CD14-positive monocyte (primary cell): ENCODE results near the gene NPAS2. TPM values are rescaled to one million over a fixed set of nuclear protein-coding genes. Genes with fewer than 3 reads are reported as not detected.

ENCODE experiments used
- DNase-seq, 3 donors: peaks; one replicate each; pipeline ENCODE4 v3.0.0-alpha.2; 2011 to 2022
- H2AFZ ChIP-seq: 2 replicates; pipeline ENCODE4 v1.6.0; 2012; ENCODE audit warnings: mild to moderate bottlenecking, low read depth, low read length, inconsistent platforms; ENCODE audit not compliant: insufficient read depth, poor library complexity, severe bottlenecking
- H3K27ac ChIP-seq, 2 donors: 1 replicate in 1 of 2; 2 replicates in 1 of 2; pipeline ENCODE4 v1.5.1; 2012 to 2013; ENCODE audit warnings: low read length in 2 of 2, control low read depth in 1 of 2, inconsistent platforms in 1 of 2, low read depth in 1 of 2, mild to moderate bottlenecking in 1 of 2
- H3K27me3 ChIP-seq, 2 donors: one replicate each; pipeline versions ENCODE4 v1.6.0 to v1.6.1; 2011 to 2013; ENCODE audit warnings: low read length in 2 of 2; ENCODE audit not compliant: control insufficient read depth in 2 of 2, insufficient read depth in 2 of 2
- H3K36me3 ChIP-seq, 2 donors: replicated peaks in 1 of 2; 1 replicate in 1 of 2; 2 replicates in 1 of 2; pipeline versions ENCODE4 v1.5.1 to v1.6.1; 2012 to 2013; ENCODE audit warnings: low read length in 2 of 2, control low read depth in 1 of 2, inconsistent platforms in 1 of 2, mild to moderate bottlenecking in 1 of 2; ENCODE audit not compliant: insufficient read depth in 2 of 2, control insufficient read depth in 1 of 2
- H3K4me1 ChIP-seq, 2 donors: 1 replicate in 1 of 2; 2 replicates in 1 of 2; pipeline versions ENCODE4 v1.5.1 to v1.6.1; 2012 to 2013; ENCODE audit warnings: low read length in 2 of 2, control low read depth in 1 of 2, inconsistent platforms in 1 of 2, mild to moderate bottlenecking in 1 of 2, moderate library complexity in 1 of 2; ENCODE audit not compliant: insufficient read depth in 2 of 2, control insufficient read depth in 1 of 2
- H3K4me2 ChIP-seq: replicated peaks from 2 replicates; pipeline ENCODE3; 2012; ENCODE audit warnings: low read length, moderate library complexity, mild to moderate bottlenecking; ENCODE audit not compliant: poor library complexity, severe bottlenecking; ENCODE audit errors: extremely low read depth
- H3K4me3 ChIP-seq, 3 experiments: fragments of 200-600 bp in 1 of 3; sonication (generic) in 1 of 3; replicated peaks in 1 of 3; 1 replicate in 2 of 3; 2 replicates in 1 of 3; pipeline ENCODE4 v1.5.1; 2011 to 2013; ENCODE audit warnings: low read length in 3 of 3, mild to moderate bottlenecking in 3 of 3, control low read depth in 2 of 3, low read depth in 2 of 3, inconsistent platforms in 1 of 3, moderate library complexity in 1 of 3
- H3K79me2 ChIP-seq: 2 replicates; pipeline ENCODE4 v1.6.0; 2012; ENCODE audit warnings: mild to moderate bottlenecking, control low read depth, inconsistent platforms, low read length, moderate library complexity; ENCODE audit not compliant: insufficient read depth
- H3K9ac ChIP-seq: 2 replicates; pipeline ENCODE4 v1.6.0; 2017; ENCODE audit warnings: low read length, mild to moderate bottlenecking; ENCODE audit not compliant: insufficient read depth, poor library complexity, severe bottlenecking
- H3K9me3 ChIP-seq, 2 donors: replicated peaks in 1 of 2; 1 replicate in 1 of 2; 2 replicates in 1 of 2; pipeline versions ENCODE4 v1.5.1 to v1.6.1; 2012 to 2013; ENCODE audit warnings: low read length in 2 of 2, control low read depth in 1 of 2; ENCODE audit not compliant: control insufficient read depth in 1 of 2, insufficient read depth in 1 of 2
- H4K20me1 ChIP-seq: 2 replicates; pipeline ENCODE4 v1.6.0; 2012; ENCODE audit warnings: mild to moderate bottlenecking, low read length, control low read depth, moderate library complexity; ENCODE audit not compliant: insufficient read depth
- H3K27ac Mint-ChIP-seq, 7 donors: one replicate each; pipeline ENCODE4 v1.8.0; 2020; ENCODE audit warnings: mild to moderate bottlenecking in 7 of 7, mixed read lengths in 7 of 7, moderate library complexity in 6 of 7, inconsistent platforms in 2 of 7
- H3K27me3 Mint-ChIP-seq, 3 donors: one replicate each; pipeline ENCODE4 v1.8.0; 2021 to 2022; ENCODE audit warnings: low read depth in 3 of 3, mild to moderate bottlenecking in 3 of 3, mixed read lengths in 3 of 3, moderate library complexity in 3 of 3, inconsistent platforms in 1 of 3
- H3K36me3 Mint-ChIP-seq, 2 donors: one replicate each; pipeline ENCODE4 v1.8.0; 2020; ENCODE audit warnings: mixed read lengths in 2 of 2, inconsistent platforms in 1 of 2, mild to moderate bottlenecking in 1 of 2
- H3K4me1 Mint-ChIP-seq: one replicate; pipeline ENCODE4 v1.8.0; 2020; ENCODE audit warnings: mild to moderate bottlenecking, mixed read lengths
- H3K4me3 Mint-ChIP-seq, 2 donors: one replicate each; pipeline ENCODE4 v1.8.0; 2020; ENCODE audit warnings: mild to moderate bottlenecking in 2 of 2, mixed read lengths in 2 of 2, moderate library complexity in 1 of 2
- H3K9me3 Mint-ChIP-seq, 7 donors: one replicate each; pipeline ENCODE4 v1.8.0; 2020 to 2022; ENCODE audit warnings: mixed read lengths in 7 of 7, mild to moderate bottlenecking in 6 of 7, moderate library complexity in 6 of 7, inconsistent platforms in 2 of 7
- WGBS: methylation state at CpG from one replicate; pipeline ENCODE4 v1.1.5; 2013; ENCODE audit warnings: missing lambda C conversion rate; ENCODE audit not compliant: insufficient coverage; 5-methylcytosine and 5-hydroxymethylcytosine counted together
- intact Hi-C, 2 donors: fragments of 100-400 bp; cut with micrococcal nuclease; formaldehyde crosslinking; loops; one replicate each; pipeline versions ENCODE4 v1.15.0 to v1.15.1; 2023
- polyA plus RNA-seq, 3 donors: library from polyadenylated mRNA; depleted of rRNA in 1 of 3; unstranded in 2 of 3; stranded (reverse) in 1 of 3; fragments of 300-500 nt in 2 of 3; fragments of >200 nt in 1 of 3; fragmentation: Illumina TruSeq in 2 of 3; gene quantifications; 1 replicate in 2 of 3; 2 replicates in 1 of 3; pipeline ENCODE4 v1.2.3, GENCODE V29; 2012 to 2021
- TF ChIP-seq, protein P1 (sequence below): fragments of 200-600 bp; IDR thresholded peaks from one replicate; pipeline ENCODE4 v1.8.0; 2022; ENCODE audit warnings: antibody characterized with exemption, mild to moderate bottlenecking

NPAS2 gene
- polyA plus RNA-seq, 3 donors = not detected

DNA sequence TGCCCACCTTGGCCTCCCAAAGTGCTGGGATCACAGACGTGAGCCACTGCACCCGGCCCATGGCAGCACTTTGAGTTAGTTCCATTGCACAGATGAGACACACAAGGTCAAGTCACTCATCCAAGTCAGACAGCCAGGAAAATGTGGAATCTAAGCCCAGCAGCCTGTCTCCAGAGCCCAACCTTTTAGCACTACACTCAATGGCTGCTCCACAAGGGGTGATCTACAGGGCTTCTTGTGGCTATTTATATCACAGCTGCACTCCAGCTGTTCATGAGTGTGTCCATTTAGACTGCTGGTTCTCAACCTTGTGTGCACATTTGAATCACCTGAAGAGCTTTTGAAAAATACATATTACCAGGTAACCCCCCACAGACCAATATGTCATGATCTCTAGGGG is 109.2 kb downstream of the NPAS2 start:
- H3K4me1 ChIP-seq = no peaks in the 10 kb centered on the region
- no peak overlapping the region for H3K27ac Mint-ChIP-seq
- H3K4me1 Mint-ChIP-seq = no peaks in the 10 kb centered on the region
- no peaks in the 10 kb centered on the region for H3K9me3 ChIP-seq
- no peak overlapping the region for H2AFZ ChIP-seq
- no peaks in the 10 kb centered on the region for H3K36me3 ChIP-seq
- H3K27me3 Mint-ChIP-seq = peaks cover 1 to 14% (median 3%) of the 10 kb centered on the region in 3 donors
- intact Hi-C loops = no loop called here
- H3K4me3 Mint-ChIP-seq = no peak overlapping the region
- H3K27me3 ChIP-seq = no peaks in the 10 kb centered on the region
- no peak overlapping the region for H3K4me3 ChIP-seq
- no peak for DNase-seq
- no peak overlapping the region for H3K9ac ChIP-seq
- no peaks in the 10 kb centered on the region for H3K79me2 ChIP-seq
- H3K4me2 ChIP-seq = no peak overlapping the region
- 100% methylated on average over 2 of the region's 2 CpGs for WGBS
- H3K36me3 Mint-ChIP-seq = no peaks in the 10 kb centered on the region
- no peak overlapping the region for H3K27ac ChIP-seq
- peaks cover 0 to 2% (median 0%) of the 10 kb centered on the region in 7 donors for H3K9me3 Mint-ChIP-seq
- TF ChIP-seq, protein P1, sequence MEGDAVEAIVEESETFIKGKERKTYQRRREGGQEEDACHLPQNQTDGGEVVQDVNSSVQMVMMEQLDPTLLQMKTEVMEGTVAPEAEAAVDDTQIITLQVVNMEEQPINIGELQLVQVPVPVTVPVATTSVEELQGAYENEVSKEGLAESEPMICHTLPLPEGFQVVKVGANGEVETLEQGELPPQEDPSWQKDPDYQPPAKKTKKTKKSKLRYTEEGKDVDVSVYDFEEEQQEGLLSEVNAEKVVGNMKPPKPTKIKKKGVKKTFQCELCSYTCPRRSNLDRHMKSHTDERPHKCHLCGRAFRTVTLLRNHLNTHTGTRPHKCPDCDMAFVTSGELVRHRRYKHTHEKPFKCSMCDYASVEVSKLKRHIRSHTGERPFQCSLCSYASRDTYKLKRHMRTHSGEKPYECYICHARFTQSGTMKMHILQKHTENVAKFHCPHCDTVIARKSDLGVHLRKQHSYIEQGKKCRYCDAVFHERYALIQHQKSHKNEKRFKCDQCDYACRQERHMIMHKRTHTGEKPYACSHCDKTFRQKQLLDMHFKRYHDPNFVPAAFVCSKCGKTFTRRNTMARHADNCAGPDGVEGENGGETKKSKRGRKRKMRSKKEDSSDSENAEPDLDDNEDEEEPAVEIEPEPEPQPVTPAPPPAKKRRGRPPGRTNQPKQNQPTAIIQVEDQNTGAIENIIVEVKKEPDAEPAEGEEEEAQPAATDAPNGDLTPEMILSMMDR = no peak
- no peaks in the 10 kb centered on the region for H4K20me1 ChIP-seq

DNA sequence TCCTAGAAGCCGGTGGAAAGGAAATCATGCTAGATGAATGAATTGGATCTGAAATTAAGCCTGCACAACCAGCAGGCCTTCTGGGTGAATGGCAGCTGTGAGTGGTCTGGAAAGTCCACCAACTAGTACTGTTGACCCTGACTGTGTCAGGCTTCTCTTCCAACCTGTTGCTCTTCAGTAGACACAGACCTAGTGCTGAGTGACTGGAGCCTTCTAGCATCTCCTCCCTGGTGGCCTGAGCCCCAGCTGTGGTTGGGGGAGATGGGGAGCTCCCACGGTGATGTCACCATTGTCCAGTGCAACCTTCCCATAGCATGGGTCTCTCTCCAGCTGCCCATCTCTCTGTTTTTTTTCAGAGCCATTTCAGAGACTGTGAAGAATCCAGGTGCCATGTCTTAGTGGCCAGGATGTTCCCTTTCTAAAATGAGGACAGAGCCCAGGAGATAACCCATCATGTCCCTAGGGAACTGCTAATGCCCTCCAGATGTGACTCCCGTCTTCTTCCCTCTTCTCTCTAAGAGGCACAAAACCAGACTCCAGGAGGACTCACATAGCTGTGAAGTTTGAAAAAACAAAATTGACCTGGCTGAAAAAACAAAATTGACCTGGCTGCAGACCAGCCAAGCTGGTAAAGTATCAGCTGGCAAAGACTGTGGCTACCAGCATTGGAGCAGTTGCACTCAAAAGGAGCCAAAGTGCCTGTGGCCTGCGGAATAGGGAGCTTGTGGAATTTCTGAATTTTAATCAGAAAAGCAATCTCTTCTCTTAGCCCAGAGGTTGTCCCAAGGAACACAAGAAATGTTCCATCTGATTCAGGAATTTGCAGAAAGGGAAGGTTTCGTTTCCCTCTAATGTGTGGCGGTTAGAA is 114.8 kb downstream of the NPAS2 start:
- H3K4me2 ChIP-seq = no peak overlapping the region
- H2AFZ ChIP-seq = no peak overlapping the region
- no peaks in the 10 kb centered on the region for H3K27me3 ChIP-seq
- no peak overlapping the region for H3K9ac ChIP-seq
- no peaks in the 10 kb centered on the region for H3K4me1 ChIP-seq
- H3K27ac Mint-ChIP-seq = no peak overlapping the region
- no peaks in the 10 kb centered on the region for H3K79me2 ChIP-seq
- DNase-seq = no peak
- H3K36me3 Mint-ChIP-seq = no peaks in the 10 kb centered on the region
- H4K20me1 ChIP-seq = no peaks in the 10 kb centered on the region
- no peaks in the 10 kb centered on the region for H3K36me3 ChIP-seq
- no peaks in the 10 kb centered on the region for H3K9me3 ChIP-seq
- peaks cover 0 to 2% (median 0%) of the 10 kb centered on the region in 7 donors for H3K9me3 Mint-ChIP-seq
- peaks cover 0 to 14% (median 6%) of the 10 kb centered on the region in 3 donors for H3K27me3 Mint-ChIP-seq
- H3K27ac ChIP-seq = no peak overlapping the region
- no peaks in the 10 kb centered on the region for H3K4me1 Mint-ChIP-seq
- H3K4me3 ChIP-seq = no peak overlapping the region
- WGBS = 100% methylated on average over 2 of the region's 6 CpGs
- TF ChIP-seq, protein P1 = no peak
- intact Hi-C loops = no loop called here
- no peak overlapping the region for H3K4me3 Mint-ChIP-seq
